ENCODE results near the gene BACH2. TPM values are rescaled to one million over a fixed set of nuclear protein-coding genes. Genes with fewer than 3 reads are reported as not detected.

Gene BACH2
- total RNA-seq, 8 experiments from 2014 or later = 0.25 to 34.3 (median 19.4) TPM

- 54 to 100% (median 71%) methylated on average over 2 to 9 of the region's 9 CpGs; no CpG with 5 or more reads in 1 of the 10 experiments for WGBS, 10 experiments
- Histone ChIP-seq H3K27ac (no peak overlapping the region), H3K4me3 (peak overlapping the region in 1 of 5 donors; percentile 57), H3K4me1 (replicated peaks in 1 of 2) (peaks cover 19 to 31% of the 10 kb centered on the region in 2 donors)
- in situ Hi-C loops (cut with MboI; ENCODE audit: low pct_unique_long_range_greater_than_20kb in 2 of 9, low sequenced_read_pairs in 9 of 9, unreplicated experiment in 9 of 9) = loop anchor here in 3 of 9 experiments (10.0 to 25.0 kb wide), 4 partner anchors 87 to 361 kb away; no protein-coding TSS in a partner anchor
- ATAC-seq (replicated peaks in 6 of 8) = no peak
Measured at GRCh38 chr6:90297867-90298381, 1.3 kb upstream of the BACH2 start.

DNA sequence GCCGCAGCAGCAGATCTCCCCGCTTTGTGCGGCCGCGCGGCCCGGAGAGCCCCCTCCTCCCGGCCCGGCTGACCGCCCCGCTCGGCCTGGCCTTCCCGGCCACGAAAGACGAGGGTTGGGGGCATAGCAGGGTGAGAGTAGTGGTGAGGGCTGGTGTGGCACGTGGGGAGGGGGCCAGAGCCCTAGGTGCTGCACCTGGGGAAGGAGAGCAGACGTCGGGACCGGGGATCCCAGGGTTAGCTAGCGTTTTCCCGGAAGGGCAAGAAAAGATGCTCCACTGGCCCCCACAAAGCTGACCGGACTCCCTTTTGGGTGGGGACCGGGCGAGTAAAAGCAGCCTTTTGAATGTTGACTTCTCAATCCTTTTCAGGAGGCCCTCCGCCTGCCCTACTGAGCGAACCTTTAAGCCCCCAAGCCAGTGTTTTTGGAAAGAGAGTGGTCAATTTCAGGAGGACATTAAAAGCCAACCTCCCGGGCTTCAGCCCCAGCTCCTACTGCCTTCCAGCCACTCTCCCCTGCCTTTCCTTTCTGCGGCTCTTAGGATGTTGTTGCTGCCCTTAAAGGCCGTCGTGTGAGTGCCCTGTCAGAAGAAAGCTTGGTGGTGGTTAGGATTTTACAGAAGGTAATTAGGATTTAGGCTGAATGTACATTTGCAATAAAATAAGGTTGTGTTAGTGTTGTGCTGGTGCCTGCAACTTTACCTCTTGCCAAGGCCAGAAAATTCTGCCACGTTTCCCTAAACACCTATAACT lies 648 bp upstream of the BACH2 start:
- WGBS, 10 experiments = 24 to 100% (median 60%) methylated on average over 1 to 14 of the region's 31 CpGs; no CpG with 5 or more reads in 2 of the 10 experiments
- peak in 5 of 8 experiments; percentile 60 to 68 (median 64) for ATAC-seq (replicated peaks in 6 of 8)
- Histone ChIP-seq H3K27ac (peak overlapping the region; percentile 77 to 94), H3K4me3 (peak overlapping the region; percentile 55 to 96 (median 85)), H3K4me1 (replicated peaks in 1 of 2) (peaks cover 23 to 38% of the 10 kb centered on the region in 2 donors)
- in situ Hi-C loops (cut with MboI; ENCODE audit: low pct_unique_long_range_greater_than_20kb in 2 of 9, low sequenced_read_pairs in 9 of 9, unreplicated experiment in 9 of 9) = loop anchor here in 3 of 9 experiments (10.0 to 25.0 kb wide), 4 partner anchors 88 to 360 kb away; no protein-coding TSS in a partner anchor

DNA sequence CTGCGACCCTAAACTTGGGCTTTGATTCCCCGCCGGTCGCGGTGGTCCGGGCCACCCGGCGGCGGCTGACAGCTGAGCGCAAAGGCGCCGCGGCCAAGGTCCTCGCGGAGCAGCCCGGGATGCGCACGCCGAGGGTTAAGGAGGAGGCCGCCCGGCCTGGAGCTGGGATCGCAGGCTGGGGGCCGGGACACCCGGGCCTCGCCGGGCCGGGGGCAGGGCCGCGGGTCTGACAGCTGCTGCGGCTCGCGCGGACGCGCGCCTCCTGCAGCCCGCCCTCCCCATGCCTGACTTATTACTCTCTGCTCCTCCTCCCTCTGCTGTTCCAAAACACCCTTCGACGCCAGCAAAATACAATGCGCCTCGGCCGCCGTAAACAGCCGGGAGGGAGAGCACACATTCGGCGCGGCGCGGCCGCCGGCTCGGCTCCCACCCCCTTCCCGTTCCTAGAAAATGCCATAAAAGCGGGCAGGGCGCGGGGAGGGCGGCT lies 746 bp downstream of the BACH2 start:
- peaks cover 33 to 52% of the 10 kb centered on the region in 2 donors for H3K4me1 ChIP-seq (replicated peaks in 1 of 2)
- ATAC-seq (replicated peaks in 6 of 8) = peak; percentile 39 to 59 (median 52)
- peak overlapping the region; percentile 79 to 94 for H3K27ac ChIP-seq
- WGBS, 10 experiments = 0 to 2% (median 0%) methylated on average over 5 to 21 of the region's 57 CpGs; no CpG with 5 or more reads in 7 of the 10 experiments
- peak overlapping the region; percentile 55 to 96 (median 85) for H3K4me3 ChIP-seq
- in situ Hi-C loops (cut with MboI; ENCODE audit: low pct_unique_long_range_greater_than_20kb in 2 of 9, low sequenced_read_pairs in 9 of 9, unreplicated experiment in 9 of 9) = loop anchor here in 3 of 9 experiments (10.0 to 25.0 kb wide), 4 partner anchors 89 to 359 kb away; no protein-coding TSS in a partner anchor

GRCh38 chr6:90294989-90295853 lies 1.4 kb downstream of the BACH2 start:
- peaks cover 40 to 58% of the 10 kb centered on the region in 2 donors for H3K4me1 ChIP-seq (replicated peaks in 1 of 2)
- peak overlapping the region; percentile 55 to 96 (median 85) for H3K4me3 ChIP-seq
- peak; percentile 4 to 25 (median 16) for ATAC-seq (replicated peaks in 6 of 8)
- 0 to 5% (median 1%) methylated on average over 1 to 29 of the region's 79 CpGs; no CpG with 5 or more reads in 4 of the 10 experiments for WGBS, 10 experiments
- in situ Hi-C loops (cut with MboI; ENCODE audit: low pct_unique_long_range_greater_than_20kb in 2 of 9, low sequenced_read_pairs in 9 of 9, unreplicated experiment in 9 of 9) = loop anchor here in 3 of 9 experiments (10.0 to 25.0 kb wide), 4 partner anchors 90 to 358 kb away; no protein-coding TSS in a partner anchor
- peak overlapping the region; percentile 79 to 94 for H3K27ac ChIP-seq

GRCh38 chr6:90294614-90294988 lies 2.0 kb downstream of the BACH2 start:
- in situ Hi-C loops (cut with MboI; ENCODE audit: low pct_unique_long_range_greater_than_20kb in 2 of 9, low sequenced_read_pairs in 9 of 9, unreplicated experiment in 9 of 9) = loop anchor here in 3 of 9 experiments (10.0 to 25.0 kb wide), 4 partner anchors 90 to 357 kb away; no protein-coding TSS in a partner anchor
- peaks cover 42 to 62% of the 10 kb centered on the region in 2 donors for H3K4me1 ChIP-seq (replicated peaks in 1 of 2)
- ATAC-seq (replicated peaks in 6 of 8) = no peak
- WGBS, 10 experiments = 0 to 29% (median 5%) methylated on average over 3 to 13 of the region's 15 CpGs
- peak overlapping the region; percentile 55 to 96 (median 85) for H3K4me3 ChIP-seq
- peak overlapping the region in 1 of 2 donors; percentile 94 for H3K27ac ChIP-seq

DNA sequence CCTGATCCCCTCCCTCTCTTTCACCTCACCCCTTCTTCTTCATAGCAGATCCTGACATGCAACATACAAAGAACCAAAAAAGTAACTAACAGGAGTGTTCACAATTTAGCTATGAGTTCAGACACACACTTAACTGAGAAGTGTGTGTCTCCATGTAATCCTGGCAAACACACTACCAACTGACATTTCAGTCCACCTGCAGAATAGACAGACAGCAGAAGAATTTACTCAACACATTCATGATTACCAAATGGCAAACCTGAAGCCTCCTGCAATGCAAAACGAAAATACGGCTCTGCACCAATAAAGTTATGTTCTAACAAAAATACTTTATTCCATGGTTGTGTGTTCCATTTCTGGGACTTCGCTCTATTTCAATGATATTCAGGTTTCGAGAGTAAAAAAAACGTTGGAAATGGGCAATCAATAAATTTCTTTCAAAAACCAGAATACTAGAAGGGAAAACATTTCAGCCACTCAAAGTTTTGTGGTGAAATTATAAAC lies 2.6 kb downstream of the BACH2 start:
- 48 to 100% (median 70%) methylated on average over 2 to 5 of the region's 5 CpGs; no CpG with 5 or more reads in 1 of the 10 experiments for WGBS, 10 experiments
- ATAC-seq (replicated peaks in 6 of 8) = no peak
- Histone ChIP-seq H3K4me1 (replicated peaks in 1 of 2) (peaks cover 42 to 61% of the 10 kb centered on the region in 2 donors), H3K27ac (no peak overlapping the region), H3K4me3 (peak overlapping the region; percentile 55 to 96 (median 85))
- in situ Hi-C loops (cut with MboI; ENCODE audit: low pct_unique_long_range_greater_than_20kb in 2 of 9, low sequenced_read_pairs in 9 of 9, unreplicated experiment in 9 of 9) = loop anchor here in 3 of 9 experiments (10.0 to 25.0 kb wide), 4 partner anchors 91 to 357 kb away; no protein-coding TSS in a partner anchor

DNA sequence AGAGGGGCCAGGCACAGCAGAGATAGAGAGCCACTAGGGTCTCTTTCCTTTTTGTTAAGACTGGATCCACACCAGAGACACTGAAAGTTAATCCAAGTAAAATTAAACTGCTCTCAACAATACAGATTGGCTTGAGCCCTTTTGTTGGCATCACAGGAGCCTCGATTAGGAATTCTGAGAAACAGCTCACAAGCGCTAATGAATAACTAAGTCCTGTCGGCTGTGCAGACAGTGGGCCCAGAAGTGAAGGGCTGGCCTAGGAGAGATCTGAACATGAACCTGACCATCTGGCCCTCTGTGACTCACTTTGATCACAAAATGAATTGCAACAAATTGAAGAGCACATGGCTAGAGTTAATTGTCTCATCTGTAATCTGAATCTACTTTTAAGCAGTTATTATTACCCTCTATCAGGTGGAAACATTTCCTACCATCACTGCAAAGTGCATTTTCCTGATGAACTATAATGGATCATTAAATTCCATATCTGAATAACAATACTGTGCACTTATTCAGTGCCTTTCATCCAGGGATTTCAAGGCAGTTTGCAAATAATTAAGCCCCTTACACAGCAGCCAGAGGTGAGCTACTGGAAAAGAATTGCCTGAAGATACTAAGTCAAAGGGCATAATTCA lies 3.2 kb downstream of the BACH2 start:
- in situ Hi-C loops (cut with MboI; ENCODE audit: low pct_unique_long_range_greater_than_20kb in 2 of 9, low sequenced_read_pairs in 9 of 9, unreplicated experiment in 9 of 9) = loop anchor here in 3 of 9 experiments (10.0 to 25.0 kb wide), 4 partner anchors 91 to 356 kb away; no protein-coding TSS in a partner anchor
- peak in 1 of 8 experiments; percentile 12 for ATAC-seq (replicated peaks in 6 of 8)
- peak overlapping the region in 1 of 2 donors; percentile 5 for H3K27ac ChIP-seq
- H3K4me1 ChIP-seq (replicated peaks in 1 of 2) = peaks cover 42 to 59% of the 10 kb centered on the region in 2 donors
- peak overlapping the region in 4 of 5 donors; percentile 57 to 96 (median 88) for H3K4me3 ChIP-seq
- 17 to 100% (median 20%) methylated on average over 2 to 3 of the region's 3 CpGs; no CpG with 5 or more reads in 5 of the 10 experiments for WGBS, 10 experiments

DNA sequence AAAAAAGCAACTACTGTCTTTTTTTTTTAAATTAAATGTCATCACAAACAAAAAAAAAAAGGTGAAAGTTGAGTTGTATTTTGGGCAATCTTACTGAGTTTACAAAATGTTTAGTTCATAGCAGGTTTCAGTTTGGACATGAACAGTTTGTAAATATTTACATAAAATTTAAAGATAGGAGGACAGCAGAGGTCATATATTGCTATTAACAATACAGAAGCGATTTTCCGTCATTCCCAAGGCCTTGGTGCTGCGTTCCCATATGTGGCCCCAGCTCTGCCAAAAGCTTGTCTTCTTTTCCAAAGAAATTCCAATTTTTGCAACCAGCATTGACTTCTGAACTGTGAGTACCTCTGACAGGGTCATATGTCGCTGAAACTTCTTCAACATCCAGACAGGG lies 5.1 kb downstream of the BACH2 start:
- WGBS, 10 experiments = 80 to 100% (median 96%) methylated on average over 2 to 4 of the region's 4 CpGs
- no peak overlapping the region for H3K27ac ChIP-seq
- H3K4me1 ChIP-seq (replicated peaks in 1 of 2) = peaks cover 37 to 55% of the 10 kb centered on the region in 2 donors
- no peak for ATAC-seq (replicated peaks in 6 of 8)
- in situ Hi-C loops (cut with MboI; ENCODE audit: low pct_unique_long_range_greater_than_20kb in 2 of 9, low sequenced_read_pairs in 9 of 9, unreplicated experiment in 9 of 9) = loop anchor here in 3 of 9 experiments (10.0 to 25.0 kb wide), 4 partner anchors 93 to 354 kb away; no protein-coding TSS in a partner anchor
- no peak overlapping the region for H3K4me3 ChIP-seq

- no peak overlapping the region for H3K4me3 ChIP-seq
- in situ Hi-C loops (cut with MboI; ENCODE audit: low pct_unique_long_range_greater_than_20kb in 2 of 9, low sequenced_read_pairs in 9 of 9, unreplicated experiment in 9 of 9) = loop anchor here in 3 of 9 experiments (10.0 to 25.0 kb wide), 4 partner anchors 94 to 354 kb away; no protein-coding TSS in a partner anchor
- ATAC-seq (replicated peaks in 6 of 8) = peak in 2 of 8 experiments; percentile 20 to 50
- no peak overlapping the region for H3K27ac ChIP-seq
- H3K4me1 ChIP-seq (replicated peaks in 1 of 2) = peaks cover 43 to 62% of the 10 kb centered on the region in 2 donors
- 33 to 100% (median 73%) methylated on average over 1 to 5 of the region's 5 CpGs for WGBS, 10 experiments
Measured at GRCh38 chr6:90290811-90291420, 5.7 kb downstream of the BACH2 start.

- WGBS, 10 experiments = 80 to 100% (median 86%) methylated on average over 1 of the region's 1 CpG; no CpG with 5 or more reads in 5 of the 10 experiments
- H3K27ac ChIP-seq = no peak overlapping the region
- no peak for ATAC-seq (replicated peaks in 6 of 8)
- in situ Hi-C loops (cut with MboI; ENCODE audit: low pct_unique_long_range_greater_than_20kb in 2 of 9, low sequenced_read_pairs in 9 of 9, unreplicated experiment in 9 of 9) = loop anchor here in 3 of 9 experiments (10.0 to 25.0 kb wide), 6 partner anchors 95 to 353 kb away; no protein-coding TSS in a partner anchor
- peaks cover 51 to 71% of the 10 kb centered on the region in 2 donors for H3K4me1 ChIP-seq (replicated peaks in 1 of 2)
- no peak overlapping the region for H3K4me3 ChIP-seq
Measured at GRCh38 chr6:90289902-90290301, 6.7 kb downstream of the BACH2 start.

- in situ Hi-C loops (cut with MboI; ENCODE audit: low pct_unique_long_range_greater_than_20kb in 2 of 9, low sequenced_read_pairs in 9 of 9, unreplicated experiment in 9 of 9) = loop anchor here in 2 of 9 experiments (10.0 to 25.0 kb wide), 4 partner anchors 196 to 351 kb away; no protein-coding TSS in a partner anchor
- peaks cover 56 to 74% of the 10 kb centered on the region in 2 donors for H3K4me1 ChIP-seq (replicated peaks in 1 of 2)
- WGBS, 10 experiments = 50 to 83% (median 69%) methylated on average over 1 of the region's 1 CpG; no CpG with 5 or more reads in 6 of the 10 experiments
- ATAC-seq (replicated peaks in 6 of 8) = no peak
- H3K4me3 ChIP-seq = no peak overlapping the region
- no peak overlapping the region for H3K27ac ChIP-seq
Measured at GRCh38 chr6:90288404-90288803, 8.2 kb downstream of the BACH2 start.

Measured in motor neuron (in vitro differentiated cells).